Breast epithelium (tissue), 3 donors: Measurements from ENCODE around the gene IDE.

Source experiments
- CTCF ChIP-seq, 3 donors: fragments of 450-650 bp; IDR thresholded peaks; one replicate each; pipeline ENCODE4 v1.5.1; 2016 to 2017; ENCODE audit warnings: antibody characterized with exemption in 3 of 3, mild to moderate bottlenecking in 3 of 3, moderate library complexity in 3 of 3
- POLR2A ChIP-seq: fragments of 450-650 bp; IDR thresholded peaks from one replicate; pipeline ENCODE4 v1.6.1; 2016; ENCODE audit warnings: antibody characterized with exemption, mild to moderate bottlenecking, moderate library complexity
- POLR2AphosphoS5 ChIP-seq, 3 donors: sonication (generic); formaldehyde crosslinking; IDR thresholded peaks; one replicate each; pipeline ENCODE4 v1.6.1; 2017; ENCODE audit warnings: antibody characterized with exemption in 3 of 3

DNA sequence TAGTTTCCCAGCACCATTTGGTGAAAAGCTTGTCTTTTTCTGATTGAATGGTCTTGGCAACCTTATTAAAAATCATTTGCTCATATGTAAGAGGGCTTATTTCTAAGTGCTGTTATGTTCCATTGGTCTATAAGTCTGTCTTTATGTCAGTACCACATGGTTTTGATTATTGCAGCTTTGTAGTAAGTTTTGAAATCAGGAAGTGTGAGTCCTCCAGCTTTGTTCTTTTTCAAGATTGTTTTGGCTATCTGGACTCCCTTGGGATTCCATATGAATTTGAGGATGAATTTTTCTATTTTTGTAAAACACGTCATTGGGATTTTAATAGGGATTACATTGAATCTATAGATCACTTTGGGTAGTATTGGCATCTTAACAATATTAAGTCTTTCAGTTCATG lies 24.4 kb upstream of the IDE start:
- TF ChIP-seq CTCF (IDR thresholded peaks at IDR 0.05) (no peak), POLR2A (no peak), POLR2AphosphoS5 (IDR thresholded peaks at IDR 0.05) (no peak)
